Liver (tissue), 3 donors: Measurements from ENCODE around the gene USP6NL.

ENCODE experiments used
- CTCF ChIP-seq: fragments of 150-350 bp; IDR thresholded peaks from 2 replicates; pipeline ENCODE4 v1.5.1; 2017; ENCODE audit warnings: improper control_type of control experiment, low read depth, low read length; ENCODE audit not compliant: missing input control
- MAX ChIP-seq: IDR thresholded peaks from 2 replicates; pipeline ENCODE4 v1.6.1; 2016; ENCODE audit warnings: antibody characterized with exemption
- RAD21 ChIP-seq, 2 donors: IDR thresholded peaks; 2 replicates each; pipeline ENCODE4 v1.6.1; 2016; ENCODE audit warnings: antibody characterized with exemption in 2 of 2, mild to moderate bottlenecking in 2 of 2
- REST ChIP-seq: IDR thresholded peaks from 2 replicates; pipeline ENCODE4 v1.6.1; 2016; ENCODE audit warnings: antibody characterized with exemption, mild to moderate bottlenecking
- RXRA ChIP-seq, 2 donors: IDR thresholded peaks; 2 replicates each; pipeline ENCODE4 v1.6.1; 2017 to 2018; ENCODE audit warnings: antibody characterized with exemption in 2 of 2, mild to moderate bottlenecking in 1 of 2
- SP1 ChIP-seq: IDR thresholded peaks from 2 replicates; pipeline ENCODE4 v1.6.1; 2018; ENCODE audit warnings: antibody characterized with exemption, mild to moderate bottlenecking
- TAF1 ChIP-seq: conservative IDR thresholded peaks from 2 replicates; pipeline ENCODE4 v1.6.1; 2016; ENCODE audit warnings: antibody characterized with exemption, mild to moderate bottlenecking
- YY1 ChIP-seq: IDR thresholded peaks from 2 replicates; pipeline ENCODE4 v1.6.1; 2016; ENCODE audit warnings: antibody characterized with exemption, mild to moderate bottlenecking
- donor health status: healthy.
- donor health status: healthy.

GRCh38 chr10:11562888-11563287 is 48.6 kb downstream of the USP6NL start:
- TF ChIP-seq CTCF, result no peak
- TF ChIP-seq TAF1, result no peak
- TF ChIP-seq MAX, result no peak
- TF ChIP-seq SP1, result no peak
- no peak for TF ChIP-seq REST
- no peak for TF ChIP-seq RAD21 (IDR thresholded peaks at IDR 0.05)
- no peak for TF ChIP-seq YY1
- TF ChIP-seq RXRA (IDR thresholded peaks at IDR 0.05), result no peak
